Stimulated activated CD4-positive, alpha-beta T cell treated with anti-CD3 and anti-CD28 coated beads, Interleukin-1b, Interleukin-23, amount 100 ng/mL, for 48 hours (primary cell): ENCODE results near the gene CLDN9.
"Not testable (repeated sequence)": the region's sequence is repeated elsewhere in the genome, so short reads cannot be mapped to it uniquely, and the experiment has no call there.

ENCODE experiments used
- DNase-seq: peaks from one replicate; pipeline ENCODE4 v3.0.0-alpha.2; 2020

CLDN9 gene

GRCh38 chr16:3035972-3036725 is 23.4 kb downstream of the CLDN9 start:
- DNase-seq: no peak

- no peak for DNase-seq
These were observed 24.1 kb downstream of the CLDN9 start, which contains the start of gene BICDL2 for GRCh38 chr16:3036726-3037315. TSS of gene BICDL2 (minus strand) at chr16:3036944. CDS start at chr16:3035496, 1,448 bp downstream.

- no peak for DNase-seq
These were observed 25.5 kb downstream of the CLDN9 start for GRCh38 chr16:3038256-3038655.

GRCh38 chr16:3038896-3039295 is 26.2 kb downstream of the CLDN9 start:
- no peak for DNase-seq

GRCh38 chr16:3042376-3042775 is 29.7 kb downstream of the CLDN9 start:
- no peak for DNase-seq

- DNase-seq: no peak
These were observed 32.0 kb downstream of the CLDN9 start for GRCh38 chr16:3044708-3045107.

GRCh38 chr16:3045758-3046640 is 33.3 kb downstream of the CLDN9 start, which contains the start of gene MMP25:
TSS of gene MMP25 (plus strand) at chr16:3046561. CDS start at chr16:3046918, 357 bp downstream.
- no peak for DNase-seq

- DNase-seq: no peak
These were observed 34.1 kb downstream of the CLDN9 start for GRCh38 chr16:3046641-3047386.

GRCh38 chr16:3047387-3047720 is 34.6 kb downstream of the CLDN9 start:
- no peak for DNase-seq

- DNase-seq: no peak
These were observed 37.3 kb downstream of the CLDN9 start for GRCh38 chr16:3049921-3050481.

- DNase-seq: no peak
These were observed 37.8 kb downstream of the CLDN9 start for GRCh38 chr16:3050487-3050886.

GRCh38 chr16:3051009-3051408 is 38.3 kb downstream of the CLDN9 start:
- DNase-seq: no peak

GRCh38 chr16:3051494-3051893 is 38.8 kb downstream of the CLDN9 start:
- no peak for DNase-seq

- DNase-seq: not testable (repeated sequence)
These were observed 40.0 kb downstream of the CLDN9 start for GRCh38 chr16:3052571-3053329.

- not testable (repeated sequence) for DNase-seq
These were observed 40.6 kb downstream of the CLDN9 start for GRCh38 chr16:3053330-3053710.

GRCh38 chr16:3054965-3055733 is 42.4 kb downstream of the CLDN9 start:
- no peak for DNase-seq

GRCh38 chr16:3055734-3056115 is 43.0 kb downstream of the CLDN9 start:
- not testable (repeated sequence) for DNase-seq

GRCh38 chr16:3056336-3057180 is 43.8 kb downstream of the CLDN9 start:
- DNase-seq: no peak

GRCh38 chr16:3057181-3058138 is 44.7 kb downstream of the CLDN9 start:
- DNase-seq: no peak
